ENCODE data around the gene ZCCHC2. TPM values are rescaled to one million over a fixed set of nuclear protein-coding genes. Genes with fewer than 3 reads are reported as not detected.

Gene ZCCHC2
- total RNA-seq, 1 experiment from 2014 or later: 12.4 TPM

DNA sequence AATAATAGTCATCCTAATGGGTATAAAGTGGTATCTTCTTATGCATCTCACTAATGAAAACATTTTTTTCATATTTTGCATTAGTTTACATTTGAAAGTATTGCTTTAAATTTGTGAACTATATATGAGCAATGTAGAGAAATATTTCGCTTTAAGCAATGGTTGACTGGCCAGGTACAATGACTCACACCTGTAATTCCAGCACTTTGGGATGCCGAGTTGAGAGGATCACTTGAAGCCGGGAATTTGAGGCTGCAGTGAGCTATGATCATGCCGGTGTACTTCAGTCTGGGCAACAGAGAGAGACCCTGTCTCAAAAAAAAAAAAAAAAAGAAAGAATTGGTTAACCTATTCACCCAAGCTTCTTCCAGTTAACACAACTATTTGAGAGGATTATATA, 15.1 kb downstream of the ZCCHC2 start:
- H4K20me1 ChIP-seq (ENCODE audit: control insufficient read depth, insufficient read depth, insufficient read length): no peaks in the 10 kb centered on the region
- no peaks in the 10 kb centered on the region for H3K4me1 ChIP-seq (ENCODE audit: insufficient read depth, low read length)
- H2AK5ac ChIP-seq (ENCODE audit: insufficient read length, low read length): no peak overlapping the region
- no peaks in the 10 kb centered on the region for H3K9me3 Mint-ChIP-seq
- no peak overlapping the region for H3K27ac Mint-ChIP-seq
- H3K56ac ChIP-seq (ENCODE audit: insufficient read length, low read depth, low read length): no peak overlapping the region
- no CpG with 5 or more reads among the region's 4 CpGs for WGBS (ENCODE audit: extremely low coverage, insufficient read length, low lambda C conversion rate)
- H3K36me3 Mint-ChIP-seq (ENCODE audit: insufficient read depth in 1 of 3, low read depth in 3 of 3): peaks cover 0 to 3% (median 2%) of the 10 kb centered on the region in 3 experiments; a peak in 5 of 7 replicates
- no peak overlapping the region for H3K4ac ChIP-seq (ENCODE audit: low read depth, low read length)
- H2BK5ac ChIP-seq (ENCODE audit: insufficient read length, low read length): no peak overlapping the region
- no peak overlapping the region for H3K18ac ChIP-seq (ENCODE audit: insufficient read length, low read depth, low read length)
- no peak overlapping the region for H2BK20ac ChIP-seq (ENCODE audit: low read depth, low read length, poor library complexity, severe bottlenecking)
- no peaks in the 10 kb centered on the region for H3K9me3 ChIP-seq (ENCODE audit: control insufficient read depth, low read depth, low read length)
- DNase-seq: no peak
- no peaks in the 10 kb centered on the region for H3K23me2 ChIP-seq (ENCODE audit: insufficient read length, low read depth, low read length, poor library complexity, severe bottlenecking)
- no peaks in the 10 kb centered on the region for H3K79me2 ChIP-seq (ENCODE audit: insufficient read depth, low read length)
- H3K27ac ChIP-seq (ENCODE audit: insufficient read length, low read depth, low read length): no peak overlapping the region
- H3K4me1 Mint-ChIP-seq: peaks cover 0 to 2% of the 10 kb centered on the region in 2 experiments; a peak in 1 of 4 replicates
- no peak overlapping the region for H3K9ac ChIP-seq (ENCODE audit: extremely low read depth, insufficient read length, low read length)
- H3K23ac ChIP-seq (ENCODE audit: insufficient read length, low read depth, low read length): no peak overlapping the region
- no peak overlapping the region for H2BK120ac ChIP-seq (ENCODE audit: low read depth, low read length, poor library complexity, severe bottlenecking)
- no peak overlapping the region for H3K4me3 Mint-ChIP-seq
- no peak overlapping the region for H3T11ph ChIP-seq (ENCODE audit: low read length)
- TF ChIP-seq, protein P1, sequence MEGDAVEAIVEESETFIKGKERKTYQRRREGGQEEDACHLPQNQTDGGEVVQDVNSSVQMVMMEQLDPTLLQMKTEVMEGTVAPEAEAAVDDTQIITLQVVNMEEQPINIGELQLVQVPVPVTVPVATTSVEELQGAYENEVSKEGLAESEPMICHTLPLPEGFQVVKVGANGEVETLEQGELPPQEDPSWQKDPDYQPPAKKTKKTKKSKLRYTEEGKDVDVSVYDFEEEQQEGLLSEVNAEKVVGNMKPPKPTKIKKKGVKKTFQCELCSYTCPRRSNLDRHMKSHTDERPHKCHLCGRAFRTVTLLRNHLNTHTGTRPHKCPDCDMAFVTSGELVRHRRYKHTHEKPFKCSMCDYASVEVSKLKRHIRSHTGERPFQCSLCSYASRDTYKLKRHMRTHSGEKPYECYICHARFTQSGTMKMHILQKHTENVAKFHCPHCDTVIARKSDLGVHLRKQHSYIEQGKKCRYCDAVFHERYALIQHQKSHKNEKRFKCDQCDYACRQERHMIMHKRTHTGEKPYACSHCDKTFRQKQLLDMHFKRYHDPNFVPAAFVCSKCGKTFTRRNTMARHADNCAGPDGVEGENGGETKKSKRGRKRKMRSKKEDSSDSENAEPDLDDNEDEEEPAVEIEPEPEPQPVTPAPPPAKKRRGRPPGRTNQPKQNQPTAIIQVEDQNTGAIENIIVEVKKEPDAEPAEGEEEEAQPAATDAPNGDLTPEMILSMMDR (conservative IDR thresholded peaks at IDR 0.05): no peak
- H2AFZ ChIP-seq (ENCODE audit: low read length): no peak overlapping the region
- no peak overlapping the region for H4K91ac ChIP-seq (ENCODE audit: insufficient read length, low read depth, low read length)
- H2BK12ac ChIP-seq (ENCODE audit: insufficient read length, low read depth, low read length): no peak overlapping the region
- H3K27me3 Mint-ChIP-seq (ENCODE audit: low read depth): no peaks in the 10 kb centered on the region
- H4K5ac ChIP-seq (ENCODE audit: insufficient read length, low read depth, low read length): no peak overlapping the region
- no peak overlapping the region for H3K4me2 ChIP-seq (ENCODE audit: insufficient read depth, insufficient read length, low read length)
- no peaks in the 10 kb centered on the region for H3K27me3 ChIP-seq (ENCODE audit: insufficient read depth, low read length)
- H3K14ac ChIP-seq (ENCODE audit: insufficient read depth, low read length): no peak overlapping the region
- H2BK15ac ChIP-seq (ENCODE audit: low read depth, low read length): no peak overlapping the region
- no peak overlapping the region for H4K8ac ChIP-seq (replicated peaks; ENCODE audit: insufficient read length, low read depth, low read length)
- peaks cover 9% of the 10 kb centered on the region for H3K79me1 ChIP-seq (ENCODE audit: insufficient read depth, low read depth, low read length, poor library complexity, severe bottlenecking)

Measured in H9 (cell line).